Smooth muscle cell (in vitro differentiated cells): Measurements from ENCODE around the gene NPLOC4. TPM values are rescaled to one million over a fixed set of nuclear protein-coding genes. Genes with fewer than 3 reads are reported as not detected.

Experiments
- DNase-seq: peaks from one replicate; lab custom pipeline; 2025; ENCODE audit not compliant: unreplicated experiment; lab: John Stamatoyannopoulos, UW
- H2AFZ ChIP-seq: fragments of 200-600 bp; sonication (generic); 2 replicates; pipeline ENCODE4 v1.6.0; 2016; ENCODE audit warnings: antibody characterized with exemption, low read depth, mild to moderate bottlenecking
- H3F3A ChIP-seq: fragments of 200-600 bp; sonication (generic); 2 replicates; pipeline ENCODE4 v1.6.0; 2017; ENCODE audit warnings: antibody characterized with exemption, low read depth
- H3K27ac ChIP-seq: fragments of 200-600 bp; sonication (generic); 2 replicates; pipeline ENCODE4 v1.5.1; 2016; ENCODE audit warnings: low read depth, mild to moderate bottlenecking
- H3K27me3 ChIP-seq: fragments of 200-600 bp; sonication (generic); 2 replicates; pipeline ENCODE4 v1.6.1; 2016; ENCODE audit warnings: low read depth, mild to moderate bottlenecking
- H3K36me3 ChIP-seq: fragments of 200-600 bp; sonication (generic); 2 replicates; pipeline ENCODE4 v1.5.1; 2016; ENCODE audit warnings: low read depth
- H3K4me1 ChIP-seq: fragments of 200-600 bp; sonication (generic); 2 replicates; pipeline ENCODE4 v1.5.1; 2016; ENCODE audit warnings: low read depth
- H3K4me2 ChIP-seq: fragments of 200-600 bp; sonication (generic); 2 replicates; pipeline ENCODE4 v1.6.0; 2016; ENCODE audit warnings: mild to moderate bottlenecking
- H3K4me3 ChIP-seq: fragments of 200-600 bp; sonication (generic); 2 replicates; pipeline ENCODE4 v1.5.1; 2016; ENCODE audit warnings: mild to moderate bottlenecking
- H3K79me2 ChIP-seq: fragments of 200-600 bp; sonication (generic); 2 replicates; pipeline ENCODE4 v1.6.0; 2016; ENCODE audit warnings: low read depth, mild to moderate bottlenecking
- H3K9ac ChIP-seq: fragments of 200-600 bp; sonication (generic); 2 replicates; pipeline ENCODE4 v1.6.0; 2016; ENCODE audit warnings: low read depth
- H3K9me3 ChIP-seq: fragments of 200-600 bp; sonication (generic); replicated peaks from 2 replicates; pipeline ENCODE4 v1.5.1; 2016; ENCODE audit warnings: low read depth
- H4K20me1 ChIP-seq: fragments of 200-600 bp; sonication (generic); 2 replicates; pipeline ENCODE4 v1.6.0; 2016; ENCODE audit warnings: low read depth
- WGBS: methylation state at CpG from one replicate; pipeline ENCODE4 v1.1.7; 2016; ENCODE audit warnings: low lambda C conversion rate; 5-methylcytosine and 5-hydroxymethylcytosine counted together
- polyA plus RNA-seq: library from polyadenylated mRNA; unstranded; fragments of >200 nt; fragmentation: Nextera tagmentation; extraction: Ambion mirVana; gene quantifications from 2 replicates; pipeline ENCODE4 v1.2.1, GENCODE V29; 2016
- total RNA-seq: library from RNA; depleted of rRNA; stranded (reverse); fragments of >200 nt; gene quantifications from 2 replicates; pipeline ENCODE4 v1.2.3, GENCODE V29; 2014
- TF ChIP-seq, protein P1 (sequence below): fragments of 200-600 bp; sonication (generic); IDR thresholded peaks from 2 replicates; pipeline ENCODE4 v1.5.1; 2017; ENCODE audit warnings: borderline replicate concordance, mild to moderate bottlenecking, antibody characterized with exemption; ENCODE audit not compliant: insufficient read depth, poor library complexity, severe bottlenecking

The NPLOC4 gene
- total and polyA plus RNA-seq, 2 experiments from 2014 or later = 58.1 to 60.9 TPM

DNA sequence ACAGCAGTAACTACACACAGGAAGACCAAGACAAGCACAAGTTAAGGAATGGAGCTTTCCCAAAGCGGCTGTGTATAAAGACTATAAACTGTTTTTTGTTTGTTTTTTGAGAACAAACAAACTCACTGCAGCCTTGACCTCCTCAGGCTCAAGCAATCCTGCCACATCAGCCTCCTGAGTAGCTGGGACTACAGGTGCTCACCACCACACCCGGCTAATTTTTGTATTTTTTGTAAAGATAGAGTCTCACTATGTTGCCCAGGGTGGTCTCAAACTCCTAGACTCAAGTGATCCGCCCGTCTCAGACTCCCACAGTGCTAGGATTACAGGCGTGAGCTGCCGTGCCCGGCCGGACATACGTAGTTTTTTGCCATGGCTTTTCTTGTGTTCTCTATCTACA, 23.5 kb upstream of the NPLOC4 start:
- no peaks in the 10 kb centered on the region for H3F3A ChIP-seq
- TF ChIP-seq, protein P1, sequence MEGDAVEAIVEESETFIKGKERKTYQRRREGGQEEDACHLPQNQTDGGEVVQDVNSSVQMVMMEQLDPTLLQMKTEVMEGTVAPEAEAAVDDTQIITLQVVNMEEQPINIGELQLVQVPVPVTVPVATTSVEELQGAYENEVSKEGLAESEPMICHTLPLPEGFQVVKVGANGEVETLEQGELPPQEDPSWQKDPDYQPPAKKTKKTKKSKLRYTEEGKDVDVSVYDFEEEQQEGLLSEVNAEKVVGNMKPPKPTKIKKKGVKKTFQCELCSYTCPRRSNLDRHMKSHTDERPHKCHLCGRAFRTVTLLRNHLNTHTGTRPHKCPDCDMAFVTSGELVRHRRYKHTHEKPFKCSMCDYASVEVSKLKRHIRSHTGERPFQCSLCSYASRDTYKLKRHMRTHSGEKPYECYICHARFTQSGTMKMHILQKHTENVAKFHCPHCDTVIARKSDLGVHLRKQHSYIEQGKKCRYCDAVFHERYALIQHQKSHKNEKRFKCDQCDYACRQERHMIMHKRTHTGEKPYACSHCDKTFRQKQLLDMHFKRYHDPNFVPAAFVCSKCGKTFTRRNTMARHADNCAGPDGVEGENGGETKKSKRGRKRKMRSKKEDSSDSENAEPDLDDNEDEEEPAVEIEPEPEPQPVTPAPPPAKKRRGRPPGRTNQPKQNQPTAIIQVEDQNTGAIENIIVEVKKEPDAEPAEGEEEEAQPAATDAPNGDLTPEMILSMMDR = no peak
- no peak overlapping the region for H3K4me2 ChIP-seq
- no peaks in the 10 kb centered on the region for H3K4me1 ChIP-seq
- H2AFZ ChIP-seq = no peak overlapping the region
- no peak overlapping the region for H3K27ac ChIP-seq
- H3K9ac ChIP-seq = no peak overlapping the region
- DNase-seq = no peak
- no peaks in the 10 kb centered on the region for H4K20me1 ChIP-seq
- no peaks in the 10 kb centered on the region for H3K9me3 ChIP-seq
- no peak overlapping the region for H3K4me3 ChIP-seq
- H3K36me3 ChIP-seq = no peaks in the 10 kb centered on the region
- H3K27me3 ChIP-seq = no peaks in the 10 kb centered on the region
- 94% methylated on average over 9 of the region's 9 CpGs for WGBS
- peaks cover 10% of the 10 kb centered on the region for H3K79me2 ChIP-seq

DNA sequence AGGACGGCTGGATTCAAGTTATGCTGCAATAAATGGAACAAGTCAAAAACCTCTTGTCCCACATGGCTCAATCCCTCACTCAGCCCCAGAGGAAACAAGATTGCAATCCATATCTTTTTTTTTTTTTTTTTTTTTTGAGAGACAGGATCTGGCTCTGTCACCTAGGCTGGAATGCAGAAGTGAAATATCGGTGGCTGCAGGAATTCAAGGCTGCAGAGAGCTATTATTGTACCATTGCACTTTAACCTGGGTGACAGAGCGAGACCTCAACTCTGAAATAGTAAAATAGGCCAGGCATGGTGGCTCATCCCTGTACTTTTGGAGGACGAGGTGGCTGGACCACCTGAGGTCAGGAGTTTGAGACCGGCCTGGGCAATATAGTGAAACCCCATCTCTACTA, 22.1 kb upstream of the NPLOC4 start:
- H3K4me2 ChIP-seq = no peak overlapping the region
- H3K27ac ChIP-seq = no peak overlapping the region
- no peak overlapping the region for H3K9ac ChIP-seq
- no peaks in the 10 kb centered on the region for H3K27me3 ChIP-seq
- no peaks in the 10 kb centered on the region for H3K9me3 ChIP-seq
- no peaks in the 10 kb centered on the region for H3K4me1 ChIP-seq
- H3K36me3 ChIP-seq = no peaks in the 10 kb centered on the region
- no peaks in the 10 kb centered on the region for H3K79me2 ChIP-seq
- no peak overlapping the region for H3K4me3 ChIP-seq
- 87% methylated on average over 5 of the region's 5 CpGs for WGBS
- DNase-seq = no peak
- TF ChIP-seq, protein P1 = no peak
- H3F3A ChIP-seq = no peaks in the 10 kb centered on the region
- no peak overlapping the region for H2AFZ ChIP-seq
- H4K20me1 ChIP-seq = no peaks in the 10 kb centered on the region

DNA sequence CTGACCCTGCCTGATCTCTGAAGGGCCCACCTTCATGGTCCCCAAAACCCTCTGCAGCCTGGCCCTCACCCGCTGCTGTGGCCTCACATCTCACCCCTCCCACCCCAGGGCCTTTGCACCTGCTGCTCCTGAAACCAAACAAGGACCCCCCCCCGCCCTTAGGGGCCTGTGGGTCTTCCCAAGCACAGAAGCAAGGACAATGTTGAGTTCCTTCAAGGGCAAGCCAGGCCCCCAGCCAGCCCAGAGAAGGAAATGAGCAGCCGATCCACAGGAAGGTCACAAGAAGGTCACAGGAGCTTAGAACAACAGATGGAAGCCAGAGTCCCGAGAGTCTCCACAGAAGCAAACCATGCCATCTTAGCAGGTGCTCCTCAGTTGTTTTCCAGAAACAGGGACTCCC, 19.9 kb upstream of the NPLOC4 start:
- TF ChIP-seq, protein P1 = no peak
- H2AFZ ChIP-seq = no peak overlapping the region
- no peaks in the 10 kb centered on the region for H3K27me3 ChIP-seq
- peaks cover 3% of the 10 kb centered on the region for H3K4me1 ChIP-seq
- H3K9me3 ChIP-seq = no peaks in the 10 kb centered on the region
- no peak overlapping the region for H3K27ac ChIP-seq
- WGBS = 94% methylated on average over 4 of the region's 4 CpGs
- H3K4me2 ChIP-seq = no peak overlapping the region
- H4K20me1 ChIP-seq = no peaks in the 10 kb centered on the region
- no peak overlapping the region for H3K4me3 ChIP-seq
- no peaks in the 10 kb centered on the region for H3F3A ChIP-seq
- DNase-seq = no peak
- no peaks in the 10 kb centered on the region for H3K36me3 ChIP-seq
- H3K9ac ChIP-seq = no peak overlapping the region
- no peaks in the 10 kb centered on the region for H3K79me2 ChIP-seq

DNA sequence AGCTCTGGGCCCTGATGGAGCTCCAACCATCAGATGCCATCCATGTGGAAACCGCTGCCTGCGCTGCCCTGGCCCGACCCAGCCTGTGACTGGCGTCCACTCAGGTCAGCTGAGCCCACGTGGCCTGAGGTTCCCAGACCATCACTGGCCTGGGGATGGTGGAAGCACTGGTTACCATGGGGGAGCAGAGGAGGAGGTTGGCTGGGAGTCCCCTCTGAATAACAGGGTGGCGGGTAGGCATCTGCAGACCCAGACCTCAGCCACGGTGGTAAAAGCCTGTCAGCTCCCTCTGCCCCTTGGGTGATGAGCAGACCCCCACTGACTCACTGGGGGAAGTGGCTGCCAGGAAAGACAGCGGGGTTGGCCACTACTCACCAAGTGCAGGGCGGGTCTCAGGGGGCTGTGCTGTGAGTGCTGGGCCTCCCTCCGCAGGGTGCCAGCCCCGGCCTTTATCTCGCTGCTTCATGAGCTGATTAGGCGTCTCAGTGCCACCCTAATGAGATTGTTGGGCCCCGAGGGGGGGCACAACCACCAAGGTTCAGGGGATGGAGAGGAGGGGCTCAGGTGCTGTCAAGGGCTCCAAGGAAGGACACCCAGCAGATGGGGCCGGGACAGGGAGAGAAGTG, 19.3 kb upstream of the NPLOC4 start, which contains the start of gene PDE6G:
Gene PDE6G, minus strand, starts transcription at position 425 of the 626 bp plus-strand sequence. CDS start 3,237 bp downstream, outside the sequence.
- H3K27ac ChIP-seq = no peak within 1 kb of the TSS
- no peak within 1 kb of the TSS for H3K4me3 ChIP-seq
- TF ChIP-seq, protein P1 = no peak
- no peaks in the 10 kb centered on the region for H3K27me3 ChIP-seq
- H3K4me1 ChIP-seq = peaks cover 3% of the 10 kb centered on the region
- DNase-seq = no peak
- no peaks in the 10 kb centered on the region for H3K9me3 ChIP-seq
- no peaks in the 10 kb centered on the region for H3K79me2 ChIP-seq
- no peak within 1 kb of the TSS for H3K4me2 ChIP-seq
- H3K9ac ChIP-seq = no peak within 1 kb of the TSS
- H2AFZ ChIP-seq = no peak within 1 kb of the TSS
- WGBS = 92% methylated on average over 15 of the region's 15 CpGs
- H3K36me3 ChIP-seq = no peaks in the 10 kb centered on the region
- H3F3A ChIP-seq = no peaks in the 10 kb centered on the region
- H4K20me1 ChIP-seq = no peaks in the 10 kb centered on the region
